ENCODE data around the gene LCNL1.

- TF ChIP-seq CTCF (IDR thresholded peaks at IDR 0.05) = no peak
- TF ChIP-seq POLR2A (IDR thresholded peaks at IDR 0.05) = no peak
Measured at GRCh38 chr9:137019891-137020683, 37.3 kb downstream of the LCNL1 start.
